HEK293 (cell line): ENCODE results near the gene SERPING1.
A peak's percentile ranks its signal among the peaks of the same experiment; 100 is the strongest.

Source experiments
- CTCF ChIA-PET: fragments of 350-600 bp; formaldehyde crosslinking; extraction: SDS; loops from one replicate; lab custom pipeline; 2021; ENCODE audit warnings: antibody characterized with exemption; lab: Yijun Ruan, JAX
- POLR2A ChIA-PET: fragments of 300-600 bp; formaldehyde crosslinking; extraction: SDS; loops from one replicate; lab custom pipeline; 2020; ENCODE audit warnings: antibody characterized with exemption, inconsistent platforms; lab: Yijun Ruan, JAX
- H3K27ac ChIP-seq: fragments of 200-500 bp; sonication (Bioruptor generic); 2 replicates; pipeline ENCODE4 v1.5.1; 2014; ENCODE audit warnings: low read depth, low read length, control low read depth, inconsistent platforms; ENCODE audit errors: extremely low read depth
- H3K36me3 ChIP-seq, 2 experiments: fragments of 200-500 bp in 1 of 2; sonication (Bioruptor generic) in 1 of 2; 1 replicate in 1 of 2; 2 replicates in 1 of 2; pipeline ENCODE4 v1.5.1; 2014 to 2017; ENCODE audit warnings: inconsistent platforms in 2 of 2, low read length in 2 of 2; ENCODE audit not compliant: control insufficient read depth in 2 of 2, insufficient read depth in 1 of 2
- H3K4me1 ChIP-seq: fragments of 200-500 bp; sonication (Bioruptor generic); 2 replicates; pipeline ENCODE4 v1.5.1; 2014; ENCODE audit warnings: mild to moderate bottlenecking, low read length, inconsistent platforms; ENCODE audit not compliant: control insufficient read depth, insufficient read depth
- H3K4me3 ChIP-seq: 2 replicates; pipeline ENCODE4 v1.5.1; 2011; ENCODE audit warnings: low read depth, mild to moderate bottlenecking, control low read depth, low read length, moderate library complexity
- H3K9me3 ChIP-seq: fragments of 200-500 bp; sonication (Bioruptor generic); 2 replicates; pipeline ENCODE4 v1.5.1; 2014; ENCODE audit warnings: low read depth, low read length, inconsistent platforms; ENCODE audit not compliant: control insufficient read depth, insufficient read depth
- EGR2 ChIP-seq: fragments of 450-650 bp; formaldehyde crosslinking; IDR thresholded peaks from 2 replicates; pipeline ENCODE4 v1.5.1; 2016; ENCODE audit warnings: low read depth, missing biosample characterization, missing genetic modification characterization
- GLIS1 ChIP-seq: fragments of 450-650 bp; formaldehyde crosslinking; IDR thresholded peaks from 2 replicates; pipeline ENCODE4 v1.5.1; 2016; ENCODE audit warnings: missing biosample characterization, missing genetic modification characterization
- GLIS2 ChIP-seq: fragments of 450-650 bp; formaldehyde crosslinking; IDR thresholded peaks from 2 replicates; pipeline ENCODE4 v1.5.1; 2016; ENCODE audit warnings: missing biosample characterization, missing genetic modification characterization
- KLF16 ChIP-seq: fragments of 450-650 bp; formaldehyde crosslinking; IDR thresholded peaks from 2 replicates; pipeline ENCODE4 v1.5.1; 2017; ENCODE audit warnings: missing biosample characterization, missing genetic modification characterization
- SP2 ChIP-seq: fragments of 450-650 bp; formaldehyde crosslinking; IDR thresholded peaks from 2 replicates; pipeline ENCODE4 v1.5.1; 2016; ENCODE audit warnings: missing biosample characterization, missing genetic modification characterization
- SP3 ChIP-seq: fragments of 450-650 bp; formaldehyde crosslinking; IDR thresholded peaks from 2 replicates; pipeline ENCODE4 v1.5.1; 2016; ENCODE audit warnings: missing biosample characterization, missing genetic modification characterization
- ZBTB20 ChIP-seq: fragments of 450-650 bp; formaldehyde crosslinking; IDR thresholded peaks from 2 replicates; pipeline ENCODE4 v1.5.1; 2016; ENCODE audit warnings: missing biosample characterization, missing genetic modification characterization
- ZBTB21 ChIP-seq: fragments of 450-650 bp; formaldehyde crosslinking; IDR thresholded peaks from 2 replicates; pipeline ENCODE4 v1.5.1; 2017; ENCODE audit warnings: missing biosample characterization, missing genetic modification characterization
- ZBTB48 ChIP-seq: fragments of 450-650 bp; formaldehyde crosslinking; IDR thresholded peaks from 2 replicates; pipeline ENCODE4 v1.5.1; 2016; ENCODE audit warnings: missing biosample characterization, missing genetic modification characterization
- ZFP37 ChIP-seq: fragments of 450-650 bp; formaldehyde crosslinking; IDR thresholded peaks from 2 replicates; pipeline ENCODE4 v1.5.1; 2016; ENCODE audit warnings: missing biosample characterization, missing genetic modification characterization
- ZNF133 ChIP-seq: fragments of 450-650 bp; formaldehyde crosslinking; IDR thresholded peaks from 2 replicates; pipeline ENCODE4 v1.5.1; 2016; ENCODE audit warnings: missing biosample characterization, missing genetic modification characterization
- ZNF202 ChIP-seq: fragments of 450-650 bp; formaldehyde crosslinking; IDR thresholded peaks from 2 replicates; pipeline ENCODE4 v1.5.1; 2016; ENCODE audit warnings: missing biosample characterization, missing genetic modification characterization, borderline replicate concordance
- ZNF24 ChIP-seq: fragments of 450-650 bp; formaldehyde crosslinking; IDR thresholded peaks from 2 replicates; pipeline ENCODE4 v1.5.1; 2016; ENCODE audit warnings: missing biosample characterization, missing genetic modification characterization
- ZNF600 ChIP-seq: fragments of 450-650 bp; formaldehyde crosslinking; IDR thresholded peaks from 2 replicates; pipeline ENCODE4 v1.5.1; 2016; ENCODE audit warnings: missing biosample characterization, missing genetic modification characterization
- ZNF629 ChIP-seq: fragments of 450-650 bp; formaldehyde crosslinking; IDR thresholded peaks from 2 replicates; pipeline ENCODE4 v1.5.1; 2017; ENCODE audit warnings: missing biosample characterization, missing genetic modification characterization
- TF ChIP-seq, protein P1 (sequence below): fragments of 450-650 bp; formaldehyde crosslinking; IDR thresholded peaks from 2 replicates; pipeline ENCODE4 v1.5.1; 2016; ENCODE audit warnings: missing biosample characterization, missing genetic modification characterization
- TF ChIP-seq, protein P2 (sequence below): fragments of 450-650 bp; formaldehyde crosslinking; IDR thresholded peaks from 2 replicates; pipeline ENCODE4 v1.5.1; 2016; ENCODE audit warnings: missing biosample characterization, missing genetic modification characterization
- TF ChIP-seq, protein P3 (sequence below): fragments of 450-650 bp; formaldehyde crosslinking; IDR thresholded peaks from 2 replicates; pipeline ENCODE4 v1.5.0; 2017; ENCODE audit warnings: missing biosample characterization, missing genetic modification characterization, borderline replicate concordance
- TF ChIP-seq, protein P4 (sequence below): fragments of 450-650 bp; formaldehyde crosslinking; IDR thresholded peaks from 2 replicates; pipeline ENCODE4 v1.5.1; 2016; ENCODE audit warnings: missing biosample characterization, missing genetic modification characterization
- TF ChIP-seq, protein P5 (sequence below): fragments of 450-650 bp; IDR thresholded peaks from 2 replicates; pipeline ENCODE4 v1.5.1; 2018; ENCODE audit warnings: missing biosample characterization, missing genetic modification characterization
- TF ChIP-seq, protein P6 (sequence below): fragments of 450-650 bp; formaldehyde crosslinking; IDR thresholded peaks from 2 replicates; pipeline ENCODE4 v1.5.1; 2016; ENCODE audit warnings: missing biosample characterization, missing genetic modification characterization
- TF ChIP-seq, protein P7 (sequence below): fragments of 450-650 bp; formaldehyde crosslinking; IDR thresholded peaks from 2 replicates; pipeline ENCODE4 v1.5.1; 2017; ENCODE audit warnings: missing biosample characterization, missing genetic modification characterization

The SERPING1 gene

DNA sequence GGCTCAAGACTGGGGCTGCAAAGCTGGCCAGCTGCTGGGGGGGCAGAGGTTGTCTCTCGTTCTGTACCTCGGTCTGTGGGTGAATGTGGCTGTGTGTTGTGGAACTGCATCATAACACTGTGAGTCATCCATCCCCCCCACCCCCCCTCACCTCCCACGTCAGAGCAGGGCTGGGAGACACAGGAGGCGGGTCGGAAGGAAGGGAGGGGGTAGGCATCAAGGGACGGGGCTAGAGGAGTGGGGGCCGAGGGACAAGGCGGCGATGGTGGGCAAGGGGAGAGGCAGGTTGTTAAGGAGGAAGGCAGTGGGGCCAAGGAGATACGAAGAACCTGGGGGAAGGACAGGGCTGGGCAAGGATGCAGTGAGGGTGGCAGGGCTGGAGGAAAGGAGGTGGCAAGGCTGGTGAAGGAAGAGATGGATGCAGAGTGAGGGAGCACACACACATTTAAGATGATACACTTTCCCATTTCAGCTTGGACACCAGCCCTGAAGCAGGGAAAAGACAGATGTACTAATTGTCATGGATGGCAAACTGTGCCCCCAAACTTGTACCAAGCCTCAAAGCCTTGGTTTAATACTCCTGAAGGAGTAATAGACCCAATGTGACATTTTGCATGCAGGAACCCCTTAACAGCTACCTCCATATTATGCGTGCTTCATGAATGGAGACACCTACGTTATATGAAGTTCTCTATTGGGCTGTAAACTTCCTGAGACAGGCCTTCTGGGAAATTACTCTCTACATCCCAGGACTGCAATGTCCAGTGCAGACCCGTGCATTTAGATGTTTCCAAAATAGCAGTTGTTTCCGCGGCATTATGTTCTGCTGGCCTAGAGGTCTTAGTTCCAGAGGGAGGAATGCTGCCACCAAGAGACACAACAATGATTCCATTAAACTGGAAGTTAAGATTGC lies 52.6 kb downstream of the SERPING1 start, which contains the start of gene YPEL4:
Gene YPEL4, minus strand, starts transcription at position 87 of the 913 bp plus-strand sequence. CDS start 2,805 bp downstream, outside the sequence.
- POLR2A ChIA-PET: interaction anchor here (0.8 kb wide), 1 partner anchor 11 kb away, joined by 3 read pairs; no protein-coding TSS in a partner anchor
- Histone ChIP-seq H3K9me3 (no peaks in the 10 kb centered on the region), H3K4me3 (peak within 1 kb of the TSS; percentile 42), H3K27ac (no peak within 1 kb of the TSS), H3K36me3 (no peaks in the 10 kb centered on the region), H3K4me1 (0 out of 2 replicates have a peak, but pooled peaks cover 6% of the 10 kb centered on the region)
- CTCF ChIA-PET: interaction anchor here (0.9 kb wide), 1 partner anchor 123 kb away, joined by 4 read pairs; no protein-coding TSS in a partner anchor
- TF ChIP-seq, protein P1, sequence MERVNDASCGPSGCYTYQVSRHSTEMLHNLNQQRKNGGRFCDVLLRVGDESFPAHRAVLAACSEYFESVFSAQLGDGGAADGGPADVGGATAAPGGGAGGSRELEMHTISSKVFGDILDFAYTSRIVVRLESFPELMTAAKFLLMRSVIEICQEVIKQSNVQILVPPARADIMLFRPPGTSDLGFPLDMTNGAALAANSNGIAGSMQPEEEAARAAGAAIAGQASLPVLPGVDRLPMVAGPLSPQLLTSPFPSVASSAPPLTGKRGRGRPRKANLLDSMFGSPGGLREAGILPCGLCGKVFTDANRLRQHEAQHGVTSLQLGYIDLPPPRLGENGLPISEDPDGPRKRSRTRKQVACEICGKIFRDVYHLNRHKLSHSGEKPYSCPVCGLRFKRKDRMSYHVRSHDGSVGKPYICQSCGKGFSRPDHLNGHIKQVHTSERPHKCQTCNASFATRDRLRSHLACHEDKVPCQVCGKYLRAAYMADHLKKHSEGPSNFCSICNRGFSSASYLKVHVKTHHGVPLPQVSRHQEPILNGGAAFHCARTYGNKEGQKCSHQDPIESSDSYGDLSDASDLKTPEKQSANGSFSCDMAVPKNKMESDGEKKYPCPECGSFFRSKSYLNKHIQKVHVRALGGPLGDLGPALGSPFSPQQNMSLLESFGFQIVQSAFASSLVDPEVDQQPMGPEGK (tag by site-specific recombination): peak; percentile 53
- TF ChIP-seq ZBTB21 (peak; percentile 73), ZNF600 (peak; percentile 65), GLIS2 (peak; percentile 74), ZNF202 (tag by site-specific recombination) (no peak), ZBTB48 (tag by site-specific recombination) (0 out of 2 replicates have a peak, but pooled peaks have one; percentile 43), EGR2 (tag by site-specific recombination) (peak; percentile 72), ZBTB20 (tag by site-specific recombination) (peak; percentile 30; the same call in 1 of the 2 replicates), KLF16 (no peak), ZNF24 (tag by site-specific recombination) (no peak), SP2 (tag by site-specific recombination) (peak; percentile 24; the same call in 1 of the 2 replicates), ZNF629 (tag by site-specific recombination) (peak; percentile 88), SP3 (peak; percentile 21; the same call in 1 of the 2 replicates), ZFP37 (0 out of 2 replicates have a peak, but pooled peaks have one; percentile 32), GLIS1 (tag by site-specific recombination) (0 out of 2 replicates have a peak, but pooled peaks have one; percentile 11), ZNF133 (tag by site-specific recombination) (0 out of 2 replicates have a peak, but pooled peaks have one; percentile 12)
- TF ChIP-seq, protein P2, sequence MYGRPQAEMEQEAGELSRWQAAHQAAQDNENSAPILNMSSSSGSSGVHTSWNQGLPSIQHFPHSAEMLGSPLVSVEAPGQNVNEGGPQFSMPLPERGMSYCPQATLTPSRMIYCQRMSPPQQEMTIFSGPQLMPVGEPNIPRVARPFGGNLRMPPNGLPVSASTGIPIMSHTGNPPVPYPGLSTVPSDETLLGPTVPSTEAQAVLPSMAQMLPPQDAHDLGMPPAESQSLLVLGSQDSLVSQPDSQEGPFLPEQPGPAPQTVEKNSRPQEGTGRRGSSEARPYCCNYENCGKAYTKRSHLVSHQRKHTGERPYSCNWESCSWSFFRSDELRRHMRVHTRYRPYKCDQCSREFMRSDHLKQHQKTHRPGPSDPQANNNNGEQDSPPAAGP (tag by site-specific recombination): 0 out of 2 replicates have a peak, but pooled peaks have one; percentile 18
- TF ChIP-seq, protein P3, sequence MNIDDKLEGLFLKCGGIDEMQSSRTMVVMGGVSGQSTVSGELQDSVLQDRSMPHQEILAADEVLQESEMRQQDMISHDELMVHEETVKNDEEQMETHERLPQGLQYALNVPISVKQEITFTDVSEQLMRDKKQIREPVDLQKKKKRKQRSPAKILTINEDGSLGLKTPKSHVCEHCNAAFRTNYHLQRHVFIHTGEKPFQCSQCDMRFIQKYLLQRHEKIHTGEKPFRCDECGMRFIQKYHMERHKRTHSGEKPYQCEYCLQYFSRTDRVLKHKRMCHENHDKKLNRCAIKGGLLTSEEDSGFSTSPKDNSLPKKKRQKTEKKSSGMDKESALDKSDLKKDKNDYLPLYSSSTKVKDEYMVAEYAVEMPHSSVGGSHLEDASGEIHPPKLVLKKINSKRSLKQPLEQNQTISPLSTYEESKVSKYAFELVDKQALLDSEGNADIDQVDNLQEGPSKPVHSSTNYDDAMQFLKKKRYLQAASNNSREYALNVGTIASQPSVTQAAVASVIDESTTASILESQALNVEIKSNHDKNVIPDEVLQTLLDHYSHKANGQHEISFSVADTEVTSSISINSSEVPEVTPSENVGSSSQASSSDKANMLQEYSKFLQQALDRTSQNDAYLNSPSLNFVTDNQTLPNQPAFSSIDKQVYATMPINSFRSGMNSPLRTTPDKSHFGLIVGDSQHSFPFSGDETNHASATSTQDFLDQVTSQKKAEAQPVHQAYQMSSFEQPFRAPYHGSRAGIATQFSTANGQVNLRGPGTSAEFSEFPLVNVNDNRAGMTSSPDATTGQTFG (tag by site-specific recombination): no peak
- TF ChIP-seq, protein P4, sequence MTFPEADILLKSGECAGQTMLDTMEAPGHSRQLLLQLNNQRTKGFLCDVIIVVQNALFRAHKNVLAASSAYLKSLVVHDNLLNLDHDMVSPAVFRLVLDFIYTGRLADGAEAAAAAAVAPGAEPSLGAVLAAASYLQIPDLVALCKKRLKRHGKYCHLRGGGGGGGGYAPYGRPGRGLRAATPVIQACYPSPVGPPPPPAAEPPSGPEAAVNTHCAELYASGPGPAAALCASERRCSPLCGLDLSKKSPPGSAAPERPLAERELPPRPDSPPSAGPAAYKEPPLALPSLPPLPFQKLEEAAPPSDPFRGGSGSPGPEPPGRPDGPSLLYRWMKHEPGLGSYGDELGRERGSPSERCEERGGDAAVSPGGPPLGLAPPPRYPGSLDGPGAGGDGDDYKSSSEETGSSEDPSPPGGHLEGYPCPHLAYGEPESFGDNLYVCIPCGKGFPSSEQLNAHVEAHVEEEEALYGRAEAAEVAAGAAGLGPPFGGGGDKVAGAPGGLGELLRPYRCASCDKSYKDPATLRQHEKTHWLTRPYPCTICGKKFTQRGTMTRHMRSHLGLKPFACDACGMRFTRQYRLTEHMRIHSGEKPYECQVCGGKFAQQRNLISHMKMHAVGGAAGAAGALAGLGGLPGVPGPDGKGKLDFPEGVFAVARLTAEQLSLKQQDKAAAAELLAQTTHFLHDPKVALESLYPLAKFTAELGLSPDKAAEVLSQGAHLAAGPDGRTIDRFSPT (tag by site-specific recombination): peak; percentile 85; the same call in 1 of the 2 replicates
- TF ChIP-seq, protein P5, sequence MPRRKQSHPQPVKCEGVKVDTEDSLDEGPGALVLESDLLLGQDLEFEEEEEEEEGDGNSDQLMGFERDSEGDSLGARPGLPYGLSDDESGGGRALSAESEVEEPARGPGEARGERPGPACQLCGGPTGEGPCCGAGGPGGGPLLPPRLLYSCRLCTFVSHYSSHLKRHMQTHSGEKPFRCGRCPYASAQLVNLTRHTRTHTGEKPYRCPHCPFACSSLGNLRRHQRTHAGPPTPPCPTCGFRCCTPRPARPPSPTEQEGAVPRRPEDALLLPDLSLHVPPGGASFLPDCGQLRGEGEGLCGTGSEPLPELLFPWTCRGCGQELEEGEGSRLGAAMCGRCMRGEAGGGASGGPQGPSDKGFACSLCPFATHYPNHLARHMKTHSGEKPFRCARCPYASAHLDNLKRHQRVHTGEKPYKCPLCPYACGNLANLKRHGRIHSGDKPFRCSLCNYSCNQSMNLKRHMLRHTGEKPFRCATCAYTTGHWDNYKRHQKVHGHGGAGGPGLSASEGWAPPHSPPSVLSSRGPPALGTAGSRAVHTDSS (tag by site-specific recombination): no peak
- TF ChIP-seq, protein P6, sequence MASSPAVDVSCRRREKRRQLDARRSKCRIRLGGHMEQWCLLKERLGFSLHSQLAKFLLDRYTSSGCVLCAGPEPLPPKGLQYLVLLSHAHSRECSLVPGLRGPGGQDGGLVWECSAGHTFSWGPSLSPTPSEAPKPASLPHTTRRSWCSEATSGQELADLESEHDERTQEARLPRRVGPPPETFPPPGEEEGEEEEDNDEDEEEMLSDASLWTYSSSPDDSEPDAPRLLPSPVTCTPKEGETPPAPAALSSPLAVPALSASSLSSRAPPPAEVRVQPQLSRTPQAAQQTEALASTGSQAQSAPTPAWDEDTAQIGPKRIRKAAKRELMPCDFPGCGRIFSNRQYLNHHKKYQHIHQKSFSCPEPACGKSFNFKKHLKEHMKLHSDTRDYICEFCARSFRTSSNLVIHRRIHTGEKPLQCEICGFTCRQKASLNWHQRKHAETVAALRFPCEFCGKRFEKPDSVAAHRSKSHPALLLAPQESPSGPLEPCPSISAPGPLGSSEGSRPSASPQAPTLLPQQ (tag by site-specific recombination): 0 out of 2 replicates have a peak, but pooled peaks have one; percentile 24
- TF ChIP-seq, protein P7, sequence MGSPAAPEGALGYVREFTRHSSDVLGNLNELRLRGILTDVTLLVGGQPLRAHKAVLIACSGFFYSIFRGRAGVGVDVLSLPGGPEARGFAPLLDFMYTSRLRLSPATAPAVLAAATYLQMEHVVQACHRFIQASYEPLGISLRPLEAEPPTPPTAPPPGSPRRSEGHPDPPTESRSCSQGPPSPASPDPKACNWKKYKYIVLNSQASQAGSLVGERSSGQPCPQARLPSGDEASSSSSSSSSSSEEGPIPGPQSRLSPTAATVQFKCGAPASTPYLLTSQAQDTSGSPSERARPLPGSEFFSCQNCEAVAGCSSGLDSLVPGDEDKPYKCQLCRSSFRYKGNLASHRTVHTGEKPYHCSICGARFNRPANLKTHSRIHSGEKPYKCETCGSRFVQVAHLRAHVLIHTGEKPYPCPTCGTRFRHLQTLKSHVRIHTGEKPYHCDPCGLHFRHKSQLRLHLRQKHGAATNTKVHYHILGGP (tag by site-specific recombination): no peak
